ENCODE measurements around the gene GAB2. TPM values are rescaled to one million over a fixed set of nuclear protein-coding genes. Genes with fewer than 3 reads are reported as not detected.

The GAB2 gene
- total and polyA plus RNA-seq, 10 of the 15 experiments (the other 5 are each of a cell fraction or from before 2014, with no cell fraction given) = 0.69 to 12.6 (median 3.8) TPM

DNA sequence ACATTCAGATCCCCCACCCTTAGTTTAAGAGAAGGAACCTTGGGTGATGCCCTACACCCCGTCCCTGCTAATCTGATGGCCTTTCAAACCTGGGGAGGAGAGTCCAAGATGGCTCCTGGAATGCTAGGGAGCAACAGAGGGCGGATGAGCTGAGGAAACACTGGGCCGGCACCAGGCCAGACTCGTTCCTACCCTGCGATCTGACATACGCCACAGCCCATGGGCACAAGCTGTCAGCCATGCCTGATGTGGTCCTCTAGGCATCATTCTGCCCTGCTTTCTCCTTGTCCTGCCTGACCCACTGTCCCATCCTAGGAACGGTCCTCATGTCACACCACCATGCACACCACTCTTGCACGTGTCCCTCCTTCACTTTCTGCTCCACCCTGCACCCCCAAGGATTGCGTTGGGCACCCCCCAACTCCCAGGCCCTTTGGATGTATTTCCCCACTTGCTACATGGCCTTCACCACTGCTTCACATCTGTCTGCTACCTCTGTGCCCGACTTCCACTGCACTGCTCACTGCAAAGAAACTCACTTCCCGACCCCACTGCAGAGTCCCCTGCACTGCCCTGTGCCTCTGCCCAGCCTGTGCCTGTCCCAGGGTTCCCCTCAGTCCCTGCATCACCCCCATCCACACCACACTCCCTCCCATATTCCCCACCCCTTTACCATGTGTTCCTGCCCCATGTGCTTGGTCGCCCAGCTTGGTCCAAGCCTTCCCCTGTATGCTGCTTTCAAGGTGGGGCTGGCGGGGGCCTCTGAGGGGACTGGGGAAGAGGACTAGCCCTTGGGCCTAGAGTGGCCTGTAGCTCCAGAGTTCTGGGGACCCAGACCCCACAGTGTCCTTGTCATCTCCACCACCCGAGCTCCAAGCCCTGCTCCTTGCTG is 199.7 kb downstream of the GAB2 start:
- DNase-seq (ENCODE audit: low read depth, low spot score) (no peak), FAIRE-seq (no peak), ATAC-seq (no peak)
- 89% methylated on average over 14 of the region's 14 CpGs for WGBS (ENCODE audit: insufficient coverage, insufficient replicate concordance, low lambda C conversion rate, missing lambda C conversion rate)
- no peak overlapping the region for H3K4me3 ChIP-seq
- H2AFZ ChIP-seq (ENCODE audit: control insufficient read depth, low read depth, low read length) = no peak overlapping the region
- no peak overlapping the region for H3K9ac ChIP-seq (ENCODE audit: control insufficient read depth, insufficient read depth, low read length)
- H4K20me1 ChIP-seq (ENCODE audit: control insufficient read depth, insufficient read depth) = no peaks in the 10 kb centered on the region
- no TSS peak for BruUV-seq (replicated peaks)
- intact Hi-C loops (cut with micrococcal nuclease; ENCODE audit: unreplicated experiment) (no loop called here), in situ Hi-C loops (cut with MboI) (no loop called here)
- RAD21 ChIA-PET (ENCODE audit: unreplicated experiment) = interaction anchor here (1.3 kb wide), 1 partner anchor 10 kb away, joined by 3 read pairs; no protein-coding TSS in a partner anchor
- no peaks in the 10 kb centered on the region for H3K27me3 ChIP-seq (replicated peaks in 1 of 2; ENCODE audit: control insufficient read depth in 2 of 2, insufficient read depth in 2 of 2, low read length in 1 of 2)
- SMC1A ChIA-PET (ENCODE audit: uncharacterized antibody, unreplicated experiment) = interaction anchor here (1.5 kb wide), 1 partner anchor 10 kb away, joined by 6 read pairs; no protein-coding TSS in a partner anchor
- CTCF ChIA-PET = interaction anchor here (1.4 to 1.5 kb wide), 2 partner anchors 10 to 200 kb away, joined by 3 to 6 read pairs; partner anchors contain the start of gene GAB2
- TF ChIP-seq, protein P1, sequence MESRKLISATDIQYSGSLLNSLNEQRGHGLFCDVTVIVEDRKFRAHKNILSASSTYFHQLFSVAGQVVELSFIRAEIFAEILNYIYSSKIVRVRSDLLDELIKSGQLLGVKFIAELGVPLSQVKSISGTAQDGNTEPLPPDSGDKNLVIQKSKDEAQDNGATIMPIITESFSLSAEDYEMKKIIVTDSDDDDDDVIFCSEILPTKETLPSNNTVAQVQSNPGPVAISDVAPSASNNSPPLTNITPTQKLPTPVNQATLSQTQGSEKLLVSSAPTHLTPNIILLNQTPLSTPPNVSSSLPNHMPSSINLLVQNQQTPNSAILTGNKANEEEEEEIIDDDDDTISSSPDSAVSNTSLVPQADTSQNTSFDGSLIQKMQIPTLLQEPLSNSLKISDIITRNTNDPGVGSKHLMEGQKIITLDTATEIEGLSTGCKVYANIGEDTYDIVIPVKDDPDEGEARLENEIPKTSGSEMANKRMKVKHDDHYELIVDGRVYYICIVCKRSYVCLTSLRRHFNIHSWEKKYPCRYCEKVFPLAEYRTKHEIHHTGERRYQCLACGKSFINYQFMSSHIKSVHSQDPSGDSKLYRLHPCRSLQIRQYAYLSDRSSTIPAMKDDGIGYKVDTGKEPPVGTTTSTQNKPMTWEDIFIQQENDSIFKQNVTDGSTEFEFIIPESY (IDR thresholded peaks at IDR 0.05) = no peak
- TF ChIP-seq NFXL1 (IDR thresholded peaks at IDR 0.05; ENCODE audit: borderline replicate concordance) = no peak
- TF ChIP-seq BMI1 (IDR thresholded peaks at IDR 0.05; ENCODE audit: borderline replicate concordance) = no peak
- no peak for TF ChIP-seq SREBF2 (IDR thresholded peaks at IDR 0.05; ENCODE audit: low read length)
- TF ChIP-seq CBFB (IDR thresholded peaks at IDR 0.05; ENCODE audit: low read depth) = no peak
- TF ChIP-seq ETV6 (conservative IDR thresholded peaks at IDR 0.05 in 1 of 2, IDR thresholded peaks at IDR 0.05 in 1 of 2; ENCODE audit: borderline replicate concordance in 1 of 2, low read depth in 1 of 2) = no peak
- no peak for TF ChIP-seq SUPT20H (IDR thresholded peaks at IDR 0.05; ENCODE audit: borderline replicate concordance, control insufficient read depth, low read depth, low read length)
- no peak for TF ChIP-seq ZNF207 (IDR thresholded peaks at IDR 0.05; ENCODE audit: borderline replicate concordance)
- no peak for TF ChIP-seq RCOR1 (conservative IDR thresholded peaks at IDR 0.05; ENCODE audit: low read depth, low read length)
- TF ChIP-seq KLF5 (IDR thresholded peaks at IDR 0.05; ENCODE audit: partially characterized antibody) = no peak
- no peak for TF ChIP-seq ZNF24 (IDR thresholded peaks at IDR 0.05)
- TF ChIP-seq, protein P2, sequence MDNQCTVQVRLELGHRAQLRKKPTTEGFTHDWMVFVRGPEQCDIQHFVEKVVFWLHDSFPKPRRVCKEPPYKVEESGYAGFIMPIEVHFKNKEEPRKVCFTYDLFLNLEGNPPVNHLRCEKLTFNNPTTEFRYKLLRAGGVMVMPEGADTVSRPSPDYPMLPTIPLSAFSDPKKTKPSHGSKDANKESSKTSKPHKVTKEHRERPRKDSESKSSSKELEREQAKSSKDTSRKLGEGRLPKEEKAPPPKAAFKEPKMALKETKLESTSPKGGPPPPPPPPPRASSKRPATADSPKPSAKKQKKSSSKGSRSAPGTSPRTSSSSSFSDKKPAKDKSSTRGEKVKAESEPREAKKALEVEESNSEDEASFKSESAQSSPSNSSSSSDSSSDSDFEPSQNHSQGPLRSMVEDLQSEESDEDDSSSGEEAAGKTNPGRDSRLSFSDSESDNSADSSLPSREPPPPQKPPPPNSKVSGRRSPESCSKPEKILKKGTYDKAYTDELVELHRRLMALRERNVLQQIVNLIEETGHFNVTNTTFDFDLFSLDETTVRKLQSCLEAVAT (IDR thresholded peaks at IDR 0.05) = no peak
- no peaks in the 10 kb centered on the region for H3K79me2 ChIP-seq (ENCODE audit: control insufficient read depth, insufficient read depth, low read length)
- H3K36me3 ChIP-seq (ENCODE audit: control insufficient read depth in 2 of 2, insufficient read depth in 2 of 2, low read length in 1 of 2) = peaks cover 0 to 8% of the 10 kb centered on the region in 2 experiments; a peak in 2 of 4 replicates
- no peak overlapping the region for H3K27ac ChIP-seq (ENCODE audit: control insufficient read depth, insufficient read depth)
- no peaks in the 10 kb centered on the region for H3K9me3 ChIP-seq (replicated peaks; ENCODE audit: control insufficient read depth, insufficient read depth, low read length)
- H3K4me2 ChIP-seq (ENCODE audit: control insufficient read depth, insufficient read depth) = no peak overlapping the region
- H3K4me1 ChIP-seq (ENCODE audit: control insufficient read depth, insufficient read depth, low read length) = peaks cover 17% of the 10 kb centered on the region
- POLR2A ChIA-PET = no interaction called here
